Measurements from ENCODE around the gene GET4.
A peak's percentile ranks its signal among the peaks of the same experiment; 100 is the strongest.

Gene GET4

GRCh38 chr7:899806-900205, 23.5 kb downstream of the GET4 start:
- H3K4me3 ChIP-seq (replicated peaks; ENCODE audit: low read depth, low read length) = no peak overlapping the region
- TF ChIP-seq, protein P1, sequence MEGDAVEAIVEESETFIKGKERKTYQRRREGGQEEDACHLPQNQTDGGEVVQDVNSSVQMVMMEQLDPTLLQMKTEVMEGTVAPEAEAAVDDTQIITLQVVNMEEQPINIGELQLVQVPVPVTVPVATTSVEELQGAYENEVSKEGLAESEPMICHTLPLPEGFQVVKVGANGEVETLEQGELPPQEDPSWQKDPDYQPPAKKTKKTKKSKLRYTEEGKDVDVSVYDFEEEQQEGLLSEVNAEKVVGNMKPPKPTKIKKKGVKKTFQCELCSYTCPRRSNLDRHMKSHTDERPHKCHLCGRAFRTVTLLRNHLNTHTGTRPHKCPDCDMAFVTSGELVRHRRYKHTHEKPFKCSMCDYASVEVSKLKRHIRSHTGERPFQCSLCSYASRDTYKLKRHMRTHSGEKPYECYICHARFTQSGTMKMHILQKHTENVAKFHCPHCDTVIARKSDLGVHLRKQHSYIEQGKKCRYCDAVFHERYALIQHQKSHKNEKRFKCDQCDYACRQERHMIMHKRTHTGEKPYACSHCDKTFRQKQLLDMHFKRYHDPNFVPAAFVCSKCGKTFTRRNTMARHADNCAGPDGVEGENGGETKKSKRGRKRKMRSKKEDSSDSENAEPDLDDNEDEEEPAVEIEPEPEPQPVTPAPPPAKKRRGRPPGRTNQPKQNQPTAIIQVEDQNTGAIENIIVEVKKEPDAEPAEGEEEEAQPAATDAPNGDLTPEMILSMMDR (IDR thresholded peaks at IDR 0.05; ENCODE audit: low read length, missing control alignments) = no peak
- no peak for DNase-seq (ENCODE audit: low read depth)

DNA sequence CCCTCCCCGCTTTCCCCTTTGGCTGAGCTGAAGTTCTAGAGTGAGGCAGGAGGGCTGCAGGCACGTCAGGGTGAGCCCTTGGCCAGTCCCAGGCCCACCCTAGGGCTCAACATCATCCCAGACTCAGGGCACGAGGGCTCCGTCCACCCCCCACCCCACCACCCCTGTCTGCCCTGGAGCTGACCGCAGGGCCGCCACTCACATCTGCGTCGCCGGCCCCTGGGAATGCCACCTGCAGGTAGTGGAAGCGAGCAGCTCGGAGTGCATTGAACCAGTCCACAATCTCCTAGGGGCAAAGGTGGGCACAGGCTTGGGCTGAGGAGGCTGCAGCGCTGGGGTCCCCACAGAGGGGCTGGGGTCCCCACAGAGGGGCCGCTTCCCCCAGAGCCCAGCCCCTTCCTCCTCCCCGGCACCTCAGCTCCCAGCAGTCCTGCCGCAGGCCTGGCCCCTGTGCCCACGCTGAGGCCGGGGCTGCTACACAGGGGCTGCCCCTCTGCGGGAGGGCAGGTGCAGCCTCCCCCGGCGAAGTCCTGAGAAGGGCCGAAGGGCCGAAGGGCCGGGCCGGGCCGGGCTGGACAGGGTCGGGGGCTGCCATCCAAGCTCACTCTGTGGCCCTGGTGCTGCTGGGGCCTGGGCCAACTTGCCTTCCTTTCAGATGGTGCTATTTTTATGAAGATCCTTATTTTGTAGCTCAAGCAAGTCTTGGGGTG, 24.1 kb downstream of the GET4 start:
- H3K4me3 ChIP-seq (replicated peaks; ENCODE audit: low read depth, low read length) = no peak overlapping the region
- TF ChIP-seq, protein P1 (IDR thresholded peaks at IDR 0.05; ENCODE audit: low read length, missing control alignments) = no peak
- DNase-seq (ENCODE audit: low read depth) = no peak

DNA sequence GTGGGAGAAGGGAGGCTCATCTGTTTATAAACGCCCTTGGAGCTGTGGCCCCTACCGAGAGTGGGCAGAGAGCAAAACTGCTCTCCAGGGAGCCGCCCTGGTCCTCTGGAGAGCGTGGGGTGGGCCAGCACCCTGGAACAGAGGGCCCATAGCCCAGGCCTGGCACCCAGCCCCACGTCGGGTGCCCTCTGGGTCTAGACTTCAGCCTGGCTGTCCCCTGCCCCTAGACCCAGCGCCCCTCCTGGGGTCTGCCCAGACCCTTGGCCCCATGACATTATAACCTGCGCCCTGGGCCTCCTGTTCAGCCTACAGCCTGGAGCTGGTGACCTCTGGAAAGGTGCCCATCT, 24.7 kb downstream of the GET4 start:
- H3K4me3 ChIP-seq (replicated peaks; ENCODE audit: low read depth, low read length) = no peak overlapping the region
- TF ChIP-seq, protein P1 (IDR thresholded peaks at IDR 0.05; ENCODE audit: low read length, missing control alignments) = no peak
- DNase-seq (ENCODE audit: low read depth) = no peak

- TF ChIP-seq, protein P1 (IDR thresholded peaks at IDR 0.05; ENCODE audit: low read length, missing control alignments) = no peak
- DNase-seq (ENCODE audit: low read depth) = peak; percentile 88
- H3K4me3 ChIP-seq (replicated peaks; ENCODE audit: low read depth, low read length) = no peak overlapping the region
Measured at GRCh38 chr7:901388-902154, 25.2 kb downstream of the GET4 start.

DNA sequence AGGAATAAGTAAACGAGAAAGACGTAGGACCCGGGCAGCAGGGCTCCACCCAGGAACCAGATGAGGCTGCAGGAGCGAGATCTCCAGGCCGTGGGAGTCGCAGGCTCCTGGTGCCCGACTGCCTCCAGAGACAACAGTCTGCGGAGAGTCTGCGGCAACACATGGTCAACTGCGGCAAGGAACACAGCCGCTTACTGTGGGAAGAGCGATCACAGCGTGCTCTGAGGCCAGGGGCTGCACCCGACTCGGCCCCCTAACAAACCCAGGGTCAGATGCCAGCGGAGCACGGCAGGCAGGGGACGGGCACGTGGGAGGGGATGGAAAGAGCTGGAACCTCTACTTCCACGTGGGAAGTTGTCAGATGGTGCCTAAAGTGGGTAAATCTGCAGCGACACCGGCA, 26.6 kb downstream of the GET4 start:
- TF ChIP-seq, protein P1 (IDR thresholded peaks at IDR 0.05; ENCODE audit: low read length, missing control alignments) = no peak
- DNase-seq (ENCODE audit: low read depth) = no peak
- H3K4me3 ChIP-seq (replicated peaks; ENCODE audit: low read depth, low read length) = no peak overlapping the region

DNA sequence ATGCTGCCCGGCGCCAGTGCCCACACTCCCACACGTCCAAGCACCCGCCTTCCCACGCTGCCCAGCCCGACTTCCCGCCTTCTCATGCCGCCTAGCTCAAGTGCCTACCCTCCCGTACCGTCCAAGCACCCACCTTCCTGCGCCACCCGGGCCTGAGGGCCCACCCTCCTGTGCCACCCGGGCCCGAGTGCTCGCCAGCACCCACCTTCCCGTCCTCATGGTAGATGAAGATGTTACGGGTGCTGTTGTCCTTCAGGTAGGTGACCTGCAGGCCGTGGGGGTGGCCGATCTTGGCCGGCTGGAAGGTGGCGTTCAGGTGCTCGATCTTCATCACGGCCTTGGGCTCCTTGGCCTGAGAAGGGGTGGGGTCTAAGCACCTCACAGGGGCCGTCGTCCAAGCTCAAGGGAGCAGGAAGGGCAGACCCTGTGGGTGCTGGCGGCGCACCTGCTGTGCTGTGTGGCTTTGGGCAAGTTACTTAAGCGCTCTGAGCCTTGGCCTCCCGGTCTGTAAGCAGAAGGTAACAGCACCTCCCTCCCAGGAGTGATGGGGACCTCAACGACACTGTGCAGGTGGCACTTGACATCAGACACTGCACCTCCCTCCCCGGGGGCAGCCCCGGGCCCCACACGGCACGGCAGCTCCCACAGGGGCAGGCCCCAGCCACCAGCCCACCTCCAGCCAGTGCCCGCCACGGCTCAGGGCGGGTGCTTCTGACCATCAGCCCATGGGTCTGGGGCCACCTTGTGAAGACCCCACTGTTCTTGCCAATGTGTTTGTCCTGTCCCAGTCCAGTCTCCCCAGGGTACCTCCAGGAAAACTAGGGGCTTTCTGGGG, 27.8 kb downstream of the GET4 start:
- TF ChIP-seq, protein P1 (IDR thresholded peaks at IDR 0.05; ENCODE audit: low read length, missing control alignments) = no peak
- no peak for DNase-seq (ENCODE audit: low read depth)
- no peak overlapping the region for H3K4me3 ChIP-seq (replicated peaks; ENCODE audit: low read depth, low read length)

All from fibroblast of pulmonary artery (primary cell).